ENCODE results near the gene NSMCE4A. TPM values are rescaled to one million over a fixed set of nuclear protein-coding genes. Genes with fewer than 3 reads are reported as not detected.

The NSMCE4A gene
- total and polyA plus RNA-seq, 2 of the 8 experiments (the other 6 are each of a cell fraction or from before 2014, with no cell fraction given), result 48.6 to 66.0 TPM

DNA sequence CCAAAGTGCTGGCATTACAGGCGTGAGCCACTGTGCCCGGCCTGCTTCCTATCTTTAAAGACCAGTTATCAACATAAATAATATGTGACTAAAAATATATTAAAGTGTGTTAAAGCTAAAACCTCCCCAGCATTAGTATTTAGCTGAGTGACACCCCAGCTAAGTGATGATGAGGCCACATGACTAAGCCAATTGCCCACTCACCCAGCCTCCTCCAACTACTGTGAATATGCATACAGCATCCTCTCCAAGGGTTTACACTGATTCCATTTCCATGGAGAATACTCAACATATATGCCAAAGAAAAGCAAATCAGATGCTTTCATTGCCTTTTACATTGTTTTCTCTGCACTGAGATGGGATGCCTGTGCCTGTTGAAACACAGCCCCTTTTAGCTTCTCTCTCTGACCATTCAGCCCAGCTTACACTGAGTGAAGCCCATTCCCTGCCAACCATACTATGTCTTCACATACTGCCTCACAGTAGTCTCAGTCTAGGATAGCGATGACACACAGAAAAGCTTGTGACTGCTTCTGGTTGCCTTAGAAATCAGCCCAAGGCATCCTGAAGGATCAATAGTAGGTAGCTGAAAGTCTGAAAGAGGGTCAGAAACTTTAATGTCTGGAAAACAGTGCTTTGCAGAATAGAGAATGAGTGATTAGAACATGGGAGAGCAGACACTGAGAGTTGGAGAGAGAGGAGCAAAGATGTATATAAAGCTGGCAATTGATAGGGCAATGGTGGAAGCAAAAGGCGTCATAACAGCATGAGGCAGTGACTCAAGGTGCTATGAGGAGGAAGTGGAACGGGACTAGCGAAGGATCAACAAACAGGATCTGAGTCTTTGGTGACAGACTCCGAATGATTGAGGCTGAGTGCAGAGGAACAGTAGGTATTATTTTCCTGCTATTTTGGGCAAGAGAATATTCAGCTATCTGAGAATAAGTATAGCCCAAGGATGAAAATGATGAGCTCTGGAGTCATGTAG, 27.4 kb downstream of the NSMCE4A start:
- no peak for DNase-seq (ENCODE audit: low read depth in 1 of 2, low spot score in 2 of 2)
- no peaks in the 10 kb centered on the region for H3K9me3 ChIP-seq (ENCODE audit: insufficient read depth in 2 of 2, low read depth in 1 of 2, low read length in 1 of 2)
- no peaks in the 10 kb centered on the region for H3K79me2 ChIP-seq (ENCODE audit: control insufficient read depth in 1 of 2, insufficient read depth in 2 of 2, low read length in 2 of 2)
- no peak overlapping the region for H2AK5ac ChIP-seq (ENCODE audit: low read depth, low read length)
- no peaks in the 10 kb centered on the region for H3K36me3 ChIP-seq (ENCODE audit: control insufficient read depth in 2 of 4, insufficient read depth in 4 of 4, low read length in 3 of 4)
- no peaks in the 10 kb centered on the region for H3K27me3 ChIP-seq (replicated peaks in 1 of 4; ENCODE audit: control insufficient read depth in 3 of 4, extremely low read depth in 1 of 4, insufficient read depth in 3 of 4, low read length in 3 of 4)
- H4K91ac ChIP-seq (replicated peaks; ENCODE audit: insufficient read length, low read length), result no peak overlapping the region
- H4K5ac ChIP-seq (ENCODE audit: insufficient read length, low read depth, low read length), result no peak overlapping the region
- WGBS, 2 experiments (ENCODE audit: extremely low coverage in 1 of 2, insufficient coverage in 1 of 2, insufficient read length in 1 of 2, insufficient replicate concordance in 2 of 2, low coverage in 1 of 2, low lambda C conversion rate in 2 of 2, missing lambda C conversion rate in 1 of 2), result 88% methylated on average over 7 of the region's 7 CpGs; no CpG with 5 or more reads in 1 of the 2 experiments
- H3K56ac ChIP-seq (replicated peaks; ENCODE audit: insufficient read length, low read depth, low read length), result no peak overlapping the region
- H2BK20ac ChIP-seq (ENCODE audit: low read length), result no peak overlapping the region
- no peak overlapping the region for H3K23ac ChIP-seq (ENCODE audit: insufficient read length)
- H3K4me3 ChIP-seq (ENCODE audit: extremely low read depth in 1 of 4, insufficient read depth in 2 of 4, low read depth in 3 of 4, low read length in 4 of 4), result no peak overlapping the region
- no peak overlapping the region for H3K4me2 ChIP-seq (ENCODE audit: insufficient read depth in 1 of 2, low read depth in 2 of 2, low read length in 2 of 2)
- H4K8ac ChIP-seq (ENCODE audit: extremely low read depth, insufficient read depth, low read length), result no peak overlapping the region
- H3K79me1 ChIP-seq (ENCODE audit: low read depth, low read length), result no peaks in the 10 kb centered on the region
- no peak overlapping the region for H3K9ac ChIP-seq (replicated peaks in 1 of 4; ENCODE audit: extremely low read depth in 1 of 4, low read depth in 3 of 4, low read length in 3 of 4)
- no peaks in the 10 kb centered on the region; a peak in 1 of 7 replicates for H3K4me1 ChIP-seq (replicated peaks in 1 of 4; ENCODE audit: control insufficient read depth in 3 of 4, insufficient read depth in 4 of 4, low read length in 3 of 4)
- no peak for FAIRE-seq
- no peaks in the 10 kb centered on the region for H4K20me1 ChIP-seq (replicated peaks in 1 of 2; ENCODE audit: control insufficient read depth in 1 of 2, insufficient read depth in 2 of 2, low read length in 2 of 2)
- H2BK15ac ChIP-seq (ENCODE audit: low read length), result no peak overlapping the region
- H2BK120ac ChIP-seq (replicated peaks; ENCODE audit: low read depth, low read length), result no peak overlapping the region
- H3K18ac ChIP-seq (ENCODE audit: extremely low read depth, low read length), result no peak overlapping the region
- ChIA-PET CTCF (ENCODE audit: partially characterized antibody) (interaction anchor here (0.6 to 1.4 kb wide), 6 partner anchors 9 to 213 kb away, joined by 3 to 4 read pairs (median 3); no protein-coding TSS in a partner anchor), POLR2A (ENCODE audit: partially characterized antibody) (interaction anchor here (0.7 to 3.9 kb wide), 2 partner anchors 19 to 24 kb away, joined by 3 to 17 read pairs; partner anchors contain the start of gene ATE1)
- no peak overlapping the region for H3K14ac ChIP-seq (ENCODE audit: insufficient read length)
- no peak overlapping the region for H3K4ac ChIP-seq (replicated peaks; ENCODE audit: insufficient read length, low read depth, low read length)
- H2BK5ac ChIP-seq (ENCODE audit: low read depth, low read length), result no peak overlapping the region
- H3K27ac ChIP-seq (ENCODE audit: low read depth, low read length), result no peak overlapping the region; the same call in none of the 2 replicates
- H2AFZ ChIP-seq (ENCODE audit: low read length), result no peak overlapping the region
- H3K23me2 ChIP-seq (ENCODE audit: low read depth, low read length), result no peaks in the 10 kb centered on the region
- no peak overlapping the region for H2BK12ac ChIP-seq (ENCODE audit: low read depth, low read length)
- TF ChIP-seq, protein P1, sequence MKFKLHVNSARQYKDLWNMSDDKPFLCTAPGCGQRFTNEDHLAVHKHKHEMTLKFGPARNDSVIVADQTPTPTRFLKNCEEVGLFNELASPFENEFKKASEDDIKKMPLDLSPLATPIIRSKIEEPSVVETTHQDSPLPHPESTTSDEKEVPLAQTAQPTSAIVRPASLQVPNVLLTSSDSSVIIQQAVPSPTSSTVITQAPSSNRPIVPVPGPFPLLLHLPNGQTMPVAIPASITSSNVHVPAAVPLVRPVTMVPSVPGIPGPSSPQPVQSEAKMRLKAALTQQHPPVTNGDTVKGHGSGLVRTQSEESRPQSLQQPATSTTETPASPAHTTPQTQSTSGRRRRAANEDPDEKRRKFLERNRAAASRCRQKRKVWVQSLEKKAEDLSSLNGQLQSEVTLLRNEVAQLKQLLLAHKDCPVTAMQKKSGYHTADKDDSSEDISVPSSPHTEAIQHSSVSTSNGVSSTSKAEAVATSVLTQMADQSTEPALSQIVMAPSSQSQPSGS (IDR thresholded peaks at IDR 0.05; ENCODE audit: low read length), result no peak
- no peak for TF ChIP-seq RFX5 (IDR thresholded peaks at IDR 0.05; ENCODE audit: borderline replicate concordance, low read depth, low read length)
- TF ChIP-seq MAFK (IDR thresholded peaks at IDR 0.05; ENCODE audit: low read depth, low read length), result no peak
- no peak for TF ChIP-seq YY1 (IDR thresholded peaks at IDR 0.05; ENCODE audit: low read depth, low read length)
- no peak for TF ChIP-seq PHF8 (conservative IDR thresholded peaks at IDR 0.05; ENCODE audit: low read depth, low read length)
- no peak for TF ChIP-seq CHD2 (IDR thresholded peaks at IDR 0.05; ENCODE audit: low read length)
- no peak for TF ChIP-seq TAF1 (IDR thresholded peaks at IDR 0.05; ENCODE audit: low read depth, low read length)

Data from H1 (cell line).